ENCODE data around the gene ZCCHC14. TPM values are rescaled to one million over a fixed set of nuclear protein-coding genes. Genes with fewer than 3 reads are reported as not detected.

ZCCHC14 gene
- total and polyA plus RNA-seq, 2 of the 13 experiments (the other 11 are each of a cell fraction or from before 2014, with no cell fraction given): 12.4 to 12.5 TPM

GRCh38 chr16:87464691-87465300 is 28.0 kb downstream of the ZCCHC14 start (continued):
- no peak for TF ChIP-seq MTA1 (CRISPR knock-in tag; IDR thresholded peaks at IDR 0.05; ENCODE audit: borderline replicate concordance)
- TF ChIP-seq ZBTB43 (CRISPR knock-in tag; conservative IDR thresholded peaks at IDR 0.05): no peak
- no peak for TF ChIP-seq SP4 (CRISPR knock-in tag; IDR thresholded peaks at IDR 0.05)
- TF ChIP-seq BCL3 (CRISPR knock-in tag; IDR thresholded peaks at IDR 0.05): no peak; the same call in 1 of the 2 replicates
- TF ChIP-seq ZNF879 (CRISPR knock-in tag; IDR thresholded peaks at IDR 0.05): no peak
- TF ChIP-seq ATF1 (CRISPR knock-in tag; IDR thresholded peaks at IDR 0.05): no peak
- no peak for TF ChIP-seq ZNF746 (CRISPR knock-in tag; IDR thresholded peaks at IDR 0.05)
- TF ChIP-seq ZNF713 (CRISPR knock-in tag; IDR thresholded peaks at IDR 0.05): 0 out of 2 replicates have a peak, but pooled peaks have one; percentile 20
- peak; percentile 42; the same call in 1 of the 2 replicates for TF ChIP-seq ZNF768 (CRISPR knock-in tag; IDR thresholded peaks at IDR 0.05)
- no peak for TF ChIP-seq ZNF569 (CRISPR knock-in tag; IDR thresholded peaks at IDR 0.05; ENCODE audit: borderline replicate concordance)
- TF ChIP-seq RXRB (CRISPR knock-in tag; IDR thresholded peaks at IDR 0.05; ENCODE audit: borderline replicate concordance): no peak
- no peak; the same call in 1 of the 2 replicates for TF ChIP-seq KDM2A (CRISPR knock-in tag; IDR thresholded peaks at IDR 0.05; ENCODE audit: borderline replicate concordance, low read depth)
- no peak for TF ChIP-seq SYNCRIP (IDR thresholded peaks at IDR 0.05; ENCODE audit: insufficient read depth, low read depth, low read length)
- no peak for TF ChIP-seq JARID2 (CRISPR knock-in tag; IDR thresholded peaks at IDR 0.05; ENCODE audit: insufficient replicate concordance)
- TF ChIP-seq TSC22D2 (CRISPR knock-in tag; IDR thresholded peaks at IDR 0.05; ENCODE audit: borderline replicate concordance): no peak
- 0 out of 2 replicates have a peak, but pooled peaks have one; percentile 7 for TF ChIP-seq FOXK1 (CRISPR knock-in tag; IDR thresholded peaks at IDR 0.05; ENCODE audit: borderline replicate concordance, low read depth)
- peak; percentile 25; the same call in 1 of the 2 replicates for TF ChIP-seq IRF2 (CRISPR knock-in tag; IDR thresholded peaks at IDR 0.05)
- no peak for TF ChIP-seq ZSCAN29 (CRISPR knock-in tag; conservative IDR thresholded peaks at IDR 0.05)
- TF ChIP-seq AHR (CRISPR knock-in tag; IDR thresholded peaks at IDR 0.05): 0 out of 2 replicates have a peak, but pooled peaks have one; percentile 33
- no peak; the same call in 1 of the 2 replicates for TF ChIP-seq PHF21A (CRISPR knock-in tag; IDR thresholded peaks at IDR 0.05)
- no peak for TF ChIP-seq NR0B2 (CRISPR knock-in tag; IDR thresholded peaks at IDR 0.05)
- TF ChIP-seq ZSCAN22 (CRISPR knock-in tag; IDR thresholded peaks at IDR 0.05): no peak
- TF ChIP-seq MXD1 (CRISPR knock-in tag; IDR thresholded peaks at IDR 0.05): no peak
- peak; percentile 55; the same call in 1 of the 2 replicates for TF ChIP-seq HNRNPL (IDR thresholded peaks at IDR 0.05; ENCODE audit: low read depth, low read length)
- no peak for TF ChIP-seq ZNF761 (CRISPR knock-in tag; conservative IDR thresholded peaks at IDR 0.05)
- TF ChIP-seq TEAD3 (CRISPR knock-in tag; optimal IDR thresholded peaks at IDR 0.05; ENCODE audit: borderline replicate concordance): peak; percentile 5
- no peak for TF ChIP-seq NCOA2 (CRISPR knock-in tag; IDR thresholded peaks at IDR 0.05)
- TF ChIP-seq HNRNPLL (IDR thresholded peaks at IDR 0.05; ENCODE audit: low read depth, low read length, poor library complexity, severe bottlenecking): no peak
- no peak for TF ChIP-seq ZZZ3 (CRISPR knock-in tag; IDR thresholded peaks at IDR 0.05; ENCODE audit: borderline replicate concordance)

Data from HepG2 (cell line).